HG03342 (cell line): ENCODE measurements around the gene MCU.

Experiments used
- ATAC-seq: cut with Tn5 transposase; IDR thresholded peaks from one replicate; pipeline ENCODE4 v1.9.1; 2021; ENCODE audit warnings: mild to moderate bottlenecking, moderate library complexity; ENCODE audit not compliant: unreplicated experiment

Gene MCU

DNA sequence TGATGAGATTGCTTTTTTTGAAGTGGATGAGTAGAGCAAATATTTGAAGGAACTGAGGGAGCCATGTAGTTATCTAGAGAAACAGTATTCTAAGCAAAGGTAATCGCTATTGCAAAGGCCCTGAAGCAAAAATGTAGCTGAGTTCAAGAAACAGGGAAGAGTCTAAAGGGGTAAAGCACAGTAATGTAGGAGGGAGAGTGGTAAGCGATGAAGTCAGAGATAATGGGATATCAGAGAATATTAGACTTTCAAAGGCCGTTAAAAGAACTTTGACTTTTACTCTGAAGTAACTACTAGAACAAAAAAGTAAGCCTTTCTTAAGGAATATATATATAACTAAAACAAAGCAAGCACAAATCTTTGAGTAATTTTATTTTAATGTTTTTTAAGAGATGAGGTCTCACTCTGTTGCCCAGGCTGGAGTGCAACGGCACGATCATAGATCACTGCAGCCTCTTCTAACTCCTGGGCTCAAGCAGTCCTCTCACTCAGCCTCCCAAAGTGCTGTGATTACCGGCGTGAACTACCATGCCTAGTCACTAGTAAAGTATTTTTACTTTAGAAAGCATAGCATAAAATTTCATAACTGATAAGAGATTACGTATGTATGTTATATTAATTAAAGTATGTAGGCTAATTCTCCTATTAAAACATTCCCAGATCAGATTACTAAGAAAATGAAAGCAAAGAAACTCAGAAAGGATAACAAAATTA lies 139.9 kb downstream of the MCU start:
- ATAC-seq = no peak

- ATAC-seq = no peak
These were observed 140.8 kb downstream of the MCU start for GRCh38 chr10:72832701-72833100.

DNA sequence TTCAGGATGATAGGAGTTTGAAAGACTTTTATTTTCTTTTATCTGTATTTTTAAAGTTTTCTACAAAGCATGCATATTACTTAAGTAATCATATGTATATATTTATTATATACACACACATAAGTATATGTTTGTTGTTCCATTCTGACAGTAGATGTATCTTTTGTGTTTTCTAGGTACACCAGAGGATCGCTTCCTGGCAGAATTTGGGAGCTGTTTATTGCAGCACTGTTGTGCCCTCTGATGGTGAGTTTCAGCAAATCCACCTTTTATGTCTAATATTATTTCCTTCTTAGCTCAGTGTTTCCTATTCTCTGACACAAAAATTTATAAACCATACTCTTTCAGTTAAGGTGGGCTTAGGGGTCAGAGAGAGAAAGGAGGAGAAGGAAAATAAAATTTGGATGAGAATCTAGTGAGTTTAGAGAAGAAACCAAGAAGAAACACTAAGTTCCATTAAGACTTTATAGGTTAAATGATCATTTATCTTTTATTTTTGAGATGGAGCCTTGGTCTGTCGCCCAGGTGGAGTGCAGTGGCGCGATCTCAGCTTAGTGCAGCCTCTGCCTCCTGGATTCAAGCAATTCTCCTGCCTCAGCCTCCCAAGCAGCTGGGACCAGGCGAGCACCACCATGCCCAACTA lies 142.4 kb downstream of the MCU start:
- ATAC-seq = no peak

DNA sequence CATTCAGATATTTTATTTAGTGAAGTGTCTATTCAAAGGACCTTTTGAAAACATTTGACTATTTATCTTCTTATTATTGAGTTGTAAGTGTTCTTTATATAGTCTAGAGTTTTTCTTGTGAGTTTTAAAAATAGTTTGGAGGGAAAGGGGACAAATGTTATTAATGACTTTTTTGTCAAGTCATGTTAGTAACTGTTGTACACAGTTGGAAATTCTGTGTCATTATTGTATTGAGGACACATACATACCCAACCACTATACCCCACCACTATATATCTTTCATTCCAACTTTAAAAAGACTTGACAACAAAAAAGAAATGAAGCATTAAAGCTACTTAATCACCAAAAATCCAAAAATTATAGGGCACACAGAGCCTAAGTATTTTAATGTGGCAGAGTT lies 148.4 kb downstream of the MCU start:
- ATAC-seq = no peak

- ATAC-seq = no peak
These were observed 149.5 kb downstream of the MCU start for GRCh38 chr10:72841487-72841886.

DNA sequence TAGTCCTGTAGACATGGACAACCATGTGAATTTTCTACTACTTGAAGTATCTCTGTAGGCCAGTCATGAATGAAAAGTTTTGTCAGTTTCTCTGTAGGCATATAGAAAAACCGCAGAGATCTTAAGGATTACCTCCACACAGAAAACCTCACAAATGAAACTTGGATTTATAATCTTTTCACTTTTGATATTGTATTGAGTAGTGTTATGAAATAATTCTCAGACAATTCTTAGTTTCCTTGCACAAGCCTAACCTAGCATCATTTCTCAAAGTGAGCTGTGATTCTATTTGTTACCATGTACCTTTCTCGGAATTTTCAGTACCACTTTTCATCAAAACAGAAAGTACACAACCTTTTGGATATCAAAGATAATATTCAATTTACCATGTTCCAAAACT lies 150.2 kb downstream of the MCU start:
- ATAC-seq = no peak

DNA sequence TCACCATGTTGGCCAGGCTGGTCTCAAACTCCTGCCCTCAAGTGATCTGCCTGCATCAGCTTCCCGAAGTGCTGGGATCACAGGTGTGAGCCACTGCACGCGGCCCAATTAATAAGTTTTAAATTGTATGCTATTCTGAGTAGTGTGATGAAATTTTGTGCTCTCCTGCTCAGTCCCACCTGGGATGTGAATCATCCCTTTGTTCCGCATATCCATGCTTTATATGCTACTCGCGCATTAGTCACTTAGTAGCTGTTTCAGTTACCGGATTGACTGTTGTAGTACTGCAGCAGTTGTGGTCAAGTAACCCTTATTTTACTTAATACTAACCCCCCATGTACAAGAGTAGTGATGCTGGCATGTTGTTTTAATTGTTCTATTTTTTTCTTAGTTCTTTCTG lies 154.3 kb downstream of the MCU start:
- no peak for ATAC-seq

- ATAC-seq = no peak
These were observed 155.7 kb downstream of the MCU start for GRCh38 chr10:72847681-72848080.

- ATAC-seq = no peak
These were observed 158.9 kb downstream of the MCU start for GRCh38 chr10:72850861-72851260.

DNA sequence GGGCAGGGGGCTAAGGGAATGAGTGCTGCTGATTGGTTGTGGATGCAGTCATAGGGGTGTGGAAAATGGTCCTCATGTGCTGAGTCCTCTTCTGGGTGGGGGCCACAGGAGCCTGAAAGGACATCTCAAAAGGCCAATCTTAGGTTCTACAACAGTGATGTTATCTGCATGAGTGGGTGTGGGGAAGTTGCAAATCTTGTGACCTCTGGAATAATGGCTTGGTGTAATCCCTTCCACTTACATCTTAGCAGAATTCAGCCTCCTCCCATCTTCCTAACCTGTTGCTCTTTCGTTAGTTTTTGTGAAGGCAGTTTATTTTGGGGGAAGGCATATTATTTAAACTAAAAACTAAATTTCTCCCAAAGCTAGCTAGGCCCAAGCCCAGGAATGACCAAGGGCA lies 159.6 kb downstream of the MCU start:
- ATAC-seq = no peak

DNA sequence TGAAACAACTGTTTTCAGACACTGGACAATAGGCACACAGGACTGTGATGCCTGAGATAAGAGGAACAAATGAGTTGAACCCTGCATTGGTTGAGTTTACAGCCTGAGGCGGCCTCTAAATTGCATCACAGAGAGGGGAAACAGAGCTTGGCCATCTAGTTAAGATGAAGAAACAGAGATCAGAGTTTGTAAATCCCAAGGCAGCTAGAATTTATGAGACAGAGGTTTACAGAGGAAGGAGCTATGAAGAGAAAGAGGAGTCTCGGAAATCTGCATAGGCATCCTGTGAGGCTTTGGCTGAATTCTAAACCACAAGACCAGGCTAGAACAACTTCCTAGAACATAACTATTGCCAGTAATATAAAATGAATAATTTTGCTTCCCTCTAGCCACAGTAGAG lies 160.6 kb downstream of the MCU start:
- no peak for ATAC-seq

DNA sequence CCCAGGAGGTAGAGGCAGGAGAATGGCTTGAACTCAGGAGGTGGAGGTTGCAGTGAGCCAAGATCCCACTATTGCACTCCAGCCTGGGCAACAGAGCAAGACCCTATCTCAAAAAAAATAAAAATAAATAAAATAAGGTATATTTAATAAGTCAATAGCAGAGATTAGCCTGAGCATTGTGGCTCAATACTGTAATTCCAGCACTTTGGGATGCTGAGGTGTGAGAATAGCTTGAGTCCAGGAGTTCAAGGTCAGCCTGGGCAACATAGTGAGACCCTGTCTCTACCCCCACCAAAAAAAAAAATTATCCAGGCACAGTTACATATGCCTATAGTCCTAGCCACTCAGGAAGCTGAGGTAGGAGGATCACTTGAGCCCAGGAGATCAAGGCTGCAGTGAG lies 163.2 kb downstream of the MCU start:
- ATAC-seq = no peak

DNA sequence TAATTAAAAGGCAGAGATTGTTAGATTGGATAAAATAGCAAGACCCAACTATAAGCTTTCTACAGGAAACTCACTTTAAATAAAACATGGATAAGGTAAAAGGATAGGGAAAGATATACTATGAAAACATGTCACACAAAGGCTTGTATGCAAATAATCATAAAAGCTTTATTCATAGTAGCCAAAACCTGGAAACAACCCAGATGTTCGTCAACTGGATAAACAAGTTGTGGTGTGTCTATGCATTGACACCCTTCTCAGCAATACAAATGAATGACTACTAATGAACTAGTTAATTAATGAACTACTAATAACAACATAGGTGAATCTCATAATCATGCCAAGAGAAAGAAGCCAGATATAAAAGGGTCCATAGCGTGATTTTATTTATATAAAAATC lies 163.8 kb downstream of the MCU start:
- ATAC-seq = no peak

- ATAC-seq = no peak
These were observed 166.1 kb downstream of the MCU start for GRCh38 chr10:72858067-72858466.

GRCh38 chr10:72862957-72863356 lies 171.0 kb downstream of the MCU start:
- no peak for ATAC-seq

- no peak for ATAC-seq
These were observed 183.5 kb downstream of the MCU start for GRCh38 chr10:72875250-72876055.

DNA sequence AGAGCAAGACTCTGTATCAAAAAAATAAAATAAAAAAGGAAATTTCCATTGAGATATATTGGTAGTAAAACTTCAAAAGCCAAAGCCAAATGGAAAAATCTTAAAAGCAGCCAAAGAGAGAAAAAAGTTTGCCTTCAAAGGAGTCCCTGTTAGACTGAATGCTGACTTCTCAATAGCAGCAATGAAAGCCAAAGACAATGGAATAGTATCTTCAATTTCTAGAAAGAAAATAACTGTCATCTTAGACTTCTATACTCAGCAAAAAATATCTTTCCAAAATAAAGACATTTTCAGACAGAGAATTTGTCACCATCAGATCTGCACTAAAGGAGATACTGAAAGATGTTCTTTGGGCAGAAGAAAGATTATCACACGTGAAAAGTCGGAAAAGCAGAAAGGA lies 187.3 kb downstream of the MCU start:
- ATAC-seq = no peak

GRCh38 chr10:72881291-72881690 lies 189.3 kb downstream of the MCU start:
- ATAC-seq = no peak

DNA sequence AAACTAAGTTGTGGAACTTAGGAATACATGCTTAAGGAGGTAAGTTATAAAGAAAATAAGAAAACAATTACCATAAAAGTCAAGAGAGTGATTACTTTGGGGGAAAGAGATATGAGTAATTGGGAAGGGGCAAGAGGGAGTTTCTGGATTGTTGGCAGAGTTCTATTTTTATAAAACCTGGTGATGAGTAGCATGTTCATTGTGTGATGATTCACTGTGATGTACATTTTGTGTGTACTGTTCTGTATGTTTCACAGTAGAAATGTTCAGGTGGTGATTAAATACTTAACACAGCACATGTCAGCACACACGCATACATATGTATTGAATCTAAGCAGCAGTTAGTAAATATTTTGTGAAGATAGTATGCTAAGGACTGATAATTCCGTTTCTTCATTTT lies 191.9 kb downstream of the MCU start:
- no peak for ATAC-seq

- no peak for ATAC-seq
These were observed 194.0 kb downstream of the MCU start for GRCh38 chr10:72885953-72886352.

DNA sequence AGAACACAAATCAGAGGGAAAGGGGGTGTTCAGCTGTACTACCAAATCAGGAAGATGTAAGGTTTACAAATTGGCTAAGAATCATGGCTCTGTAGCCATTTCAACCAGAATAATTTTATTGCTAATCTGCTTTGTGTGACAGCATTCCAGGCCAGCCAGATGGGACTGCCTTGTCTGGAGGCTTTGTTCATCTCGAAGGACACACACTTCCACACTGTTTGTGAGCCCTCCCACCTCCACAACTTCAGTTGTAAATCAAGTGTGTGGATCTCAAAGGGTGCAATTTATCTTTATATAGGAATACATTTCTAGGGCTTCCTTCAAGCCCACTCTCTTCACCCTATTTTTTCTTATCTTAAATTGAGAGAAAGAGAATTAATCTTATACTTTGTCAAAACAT lies 194.7 kb downstream of the MCU start:
- ATAC-seq = no peak

GRCh38 chr10:72887043-72887442 lies 195.1 kb downstream of the MCU start:
- ATAC-seq = no peak
